ENCODE measurements around the gene CDH6. TPM values are rescaled to one million over a fixed set of nuclear protein-coding genes. Genes with fewer than 3 reads are reported as not detected.

The CDH6 gene
- total and polyA plus RNA-seq, 2 donors (not counting 3 experiments of a cell fraction or from before 2014, with no cell fraction given), result 0.06 TPM; not detected in 1

DNA sequence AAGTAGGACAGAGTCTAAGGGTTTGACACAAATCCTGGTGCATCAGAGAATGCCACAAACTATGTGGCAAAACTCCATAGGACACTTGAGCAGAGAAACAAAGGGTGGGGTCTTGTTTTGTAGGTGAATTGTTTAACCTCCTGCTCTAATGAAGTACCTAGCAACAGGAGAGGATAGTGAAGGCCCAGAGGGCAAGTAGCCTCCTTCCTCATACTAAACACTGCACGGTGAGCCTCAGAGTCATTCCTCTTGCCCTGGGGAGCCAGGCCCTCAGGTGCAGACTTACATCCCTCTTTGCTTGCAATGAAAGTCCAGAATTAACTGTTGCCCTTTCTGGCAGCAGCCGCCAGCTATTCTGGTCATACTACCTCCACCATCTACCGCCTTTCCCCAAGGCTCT, 172.3 kb downstream of the CDH6 start:
- Histone ChIP-seq H3K4me1 (ENCODE audit: control insufficient read depth, extremely low read depth, insufficient read depth, low read length) (no peaks in the 10 kb centered on the region), H3K4me3 (replicated peaks in 1 of 3; ENCODE audit: insufficient read depth in 1 of 3, low read depth in 1 of 3, low read length in 3 of 3) (no peak overlapping the region), H3K4me2 (ENCODE audit: insufficient read depth, low read length) (no peak overlapping the region), H3K9ac (replicated peaks; ENCODE audit: extremely low read depth, insufficient read depth, low read length) (no peak overlapping the region), H3K79me2 (ENCODE audit: control insufficient read depth, insufficient read depth, low read length) (no peaks in the 10 kb centered on the region), H2AFZ (ENCODE audit: low read depth, low read length) (no peak overlapping the region), H3K9me3 (replicated peaks; ENCODE audit: control insufficient read depth, insufficient read depth, low read length) (no peaks in the 10 kb centered on the region), H4K20me1 (replicated peaks; ENCODE audit: control insufficient read depth, extremely low read depth, insufficient read depth, low read length) (no peaks in the 10 kb centered on the region), H3K27ac (ENCODE audit: insufficient read depth, low read depth, low read length) (no peak overlapping the region), H3K9me1 (replicated peaks; ENCODE audit: control insufficient read depth, extremely low read depth, insufficient read depth, low read length) (no peaks in the 10 kb centered on the region), H3K27me3 (ENCODE audit: control insufficient read depth in 2 of 2, insufficient read depth in 2 of 2, low read length in 2 of 2) (no peaks in the 10 kb centered on the region), H3K36me3 (ENCODE audit: control insufficient read depth in 2 of 2, extremely low read depth in 1 of 2, insufficient read depth in 2 of 2, low read length in 2 of 2) (no peaks in the 10 kb centered on the region)
- dilution Hi-C loops (cut with MboI; ENCODE audit: extremely low pct_ligation_motif_present, low sequenced_read_pairs), result no loop called here
- no peak for DNase-seq (ENCODE audit: low read depth, low spot score)
- FAIRE-seq, result no peak
- no TSS peak for BruUV-seq (replicated peaks)
- POLR2A ChIA-PET, result no interaction called here
- CTCF ChIA-PET, result no interaction called here
- intact Hi-C loops (cut with micrococcal nuclease), result no loop called here
- TF ChIP-seq JUN (IDR thresholded peaks at IDR 0.05; ENCODE audit: borderline replicate concordance, insufficient read depth, insufficient read length, low read depth), result no peak
- no peak for TF ChIP-seq FOS (IDR thresholded peaks at IDR 0.05; ENCODE audit: borderline replicate concordance, insufficient read depth, low read length)
- no peak for TF ChIP-seq MYC (IDR thresholded peaks at IDR 0.05; ENCODE audit: low read depth, low read length)
- no peak for TF ChIP-seq EZH2 (IDR thresholded peaks at IDR 0.05; ENCODE audit: borderline replicate concordance, low read depth, low read length, severe bottlenecking)
- no peak for TF ChIP-seq POLR2AphosphoS5 (IDR thresholded peaks at IDR 0.05; ENCODE audit: insufficient read depth, low read depth, low read length)
- no peak for TF ChIP-seq GATA2 (IDR thresholded peaks at IDR 0.05; ENCODE audit: insufficient read depth, insufficient read length, low read depth, low read length)
- TF ChIP-seq, protein P1, sequence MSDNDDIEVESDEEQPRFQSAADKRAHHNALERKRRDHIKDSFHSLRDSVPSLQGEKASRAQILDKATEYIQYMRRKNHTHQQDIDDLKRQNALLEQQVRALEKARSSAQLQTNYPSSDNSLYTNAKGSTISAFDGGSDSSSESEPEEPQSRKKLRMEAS (IDR thresholded peaks at IDR 0.05; ENCODE audit: insufficient read depth, insufficient read length), result no peak
- no peak for TF ChIP-seq POLR2A (IDR thresholded peaks at IDR 0.05; ENCODE audit: low read depth, low read length)
- TF ChIP-seq, protein P2, sequence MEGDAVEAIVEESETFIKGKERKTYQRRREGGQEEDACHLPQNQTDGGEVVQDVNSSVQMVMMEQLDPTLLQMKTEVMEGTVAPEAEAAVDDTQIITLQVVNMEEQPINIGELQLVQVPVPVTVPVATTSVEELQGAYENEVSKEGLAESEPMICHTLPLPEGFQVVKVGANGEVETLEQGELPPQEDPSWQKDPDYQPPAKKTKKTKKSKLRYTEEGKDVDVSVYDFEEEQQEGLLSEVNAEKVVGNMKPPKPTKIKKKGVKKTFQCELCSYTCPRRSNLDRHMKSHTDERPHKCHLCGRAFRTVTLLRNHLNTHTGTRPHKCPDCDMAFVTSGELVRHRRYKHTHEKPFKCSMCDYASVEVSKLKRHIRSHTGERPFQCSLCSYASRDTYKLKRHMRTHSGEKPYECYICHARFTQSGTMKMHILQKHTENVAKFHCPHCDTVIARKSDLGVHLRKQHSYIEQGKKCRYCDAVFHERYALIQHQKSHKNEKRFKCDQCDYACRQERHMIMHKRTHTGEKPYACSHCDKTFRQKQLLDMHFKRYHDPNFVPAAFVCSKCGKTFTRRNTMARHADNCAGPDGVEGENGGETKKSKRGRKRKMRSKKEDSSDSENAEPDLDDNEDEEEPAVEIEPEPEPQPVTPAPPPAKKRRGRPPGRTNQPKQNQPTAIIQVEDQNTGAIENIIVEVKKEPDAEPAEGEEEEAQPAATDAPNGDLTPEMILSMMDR (IDR thresholded peaks at IDR 0.05; ENCODE audit: extremely low read depth in 1 of 2, insufficient read depth in 1 of 2, low read depth in 1 of 2, low read length in 2 of 2), result no peak
